ENCODE measurements around the gene P2RY4. TPM values are rescaled to one million over a fixed set of nuclear protein-coding genes. Genes with fewer than 3 reads are reported as not detected.

P2RY4 gene
- total RNA-seq, 4 donors from 2014 or later, result 0.80 to 5.1 (median 2.3) TPM

- intact Hi-C loops (cut with DNase I; ENCODE audit: low total_unique reads), result no loop called here
- 71 to 72% methylated on average over 2 of the region's 2 CpGs for WGBS, 2 donors (ENCODE audit: low coverage in 1 of 2)
- no peak for TF ChIP-seq CTCF (IDR thresholded peaks at IDR 0.05)
- no peak for TF ChIP-seq POLR2A (IDR thresholded peaks at IDR 0.05)
- TF ChIP-seq EP300 (IDR thresholded peaks at IDR 0.05; ENCODE audit: low read depth), result no peak
- no peak for TF ChIP-seq POLR2AphosphoS5 (IDR thresholded peaks at IDR 0.05)
- in situ Hi-C loops (cut with MboI; ENCODE audit: low pct_ligation_motif_present in 1 of 4, low pct_unique_long_range_greater_than_20kb in 1 of 4, low sequenced_read_pairs in 3 of 4), result no loop called here
- Histone ChIP-seq H3K27ac (no peak overlapping the region), H3K4me1 (no peaks in the 10 kb centered on the region), H3K9me3 (no peaks in the 10 kb centered on the region), H3K4me3 (no peak overlapping the region), H3K27me3 (no peaks in the 10 kb centered on the region), H3K36me3 (no peaks in the 10 kb centered on the region)
- DNase-seq, result no peak
These were observed 18.5 kb downstream of the P2RY4 start for GRCh38 chrX:70241501-70241900.

GRCh38 chrX:70240751-70241150 is 19.3 kb downstream of the P2RY4 start:
- in situ Hi-C loops (cut with MboI; ENCODE audit: low pct_ligation_motif_present in 1 of 4, low pct_unique_long_range_greater_than_20kb in 1 of 4, low sequenced_read_pairs in 3 of 4), result no loop called here
- intact Hi-C loops (cut with DNase I; ENCODE audit: low total_unique reads), result no loop called here
- Histone ChIP-seq H3K9me3 (no peaks in the 10 kb centered on the region), H3K36me3 (no peaks in the 10 kb centered on the region), H3K4me3 (no peak overlapping the region), H3K27me3 (no peaks in the 10 kb centered on the region), H3K4me1 (no peaks in the 10 kb centered on the region), H3K27ac (no peak overlapping the region)
- TF ChIP-seq EP300 (IDR thresholded peaks at IDR 0.05; ENCODE audit: low read depth) (no peak), POLR2A (IDR thresholded peaks at IDR 0.05) (no peak), POLR2AphosphoS5 (IDR thresholded peaks at IDR 0.05) (no peak), CTCF (IDR thresholded peaks at IDR 0.05) (no peak)
- no peak for DNase-seq
- 89% methylated on average over 1 of the region's 1 CpG; no CpG with 5 or more reads in 1 of the 2 donors for WGBS, 2 donors (ENCODE audit: low coverage in 1 of 2)

DNA sequence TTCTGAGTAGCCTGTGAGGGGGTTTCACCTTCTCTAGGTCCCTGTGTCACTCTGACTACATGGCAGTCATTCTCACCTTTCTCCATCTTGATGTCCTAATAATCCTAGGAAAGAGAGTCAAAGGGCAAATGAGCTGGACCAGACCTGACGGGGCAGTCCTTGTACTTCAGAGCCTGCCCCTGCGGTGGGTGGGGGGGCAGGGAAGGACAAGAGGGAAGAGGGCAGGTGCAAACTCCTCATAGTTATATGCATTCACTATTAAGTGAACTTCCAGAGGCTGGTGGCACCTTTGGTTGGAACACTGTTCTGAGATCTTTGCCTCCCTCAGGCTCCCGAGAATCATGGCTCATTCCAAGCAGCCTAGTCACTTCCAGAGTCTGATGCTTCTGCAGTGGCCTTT is 25.6 kb downstream of the P2RY4 start, which contains the start of gene AWAT1:
Gene AWAT1, plus strand, starts transcription at position 301 of the 400 bp plus-strand sequence. Its CDS starts 41 bp downstream, at position 342.
- Histone ChIP-seq H3K4me3 (no peak within 1 kb of the TSS), H3K4me1 (no peaks in the 10 kb centered on the region), H3K27me3 (no peaks in the 10 kb centered on the region), H3K36me3 (no peaks in the 10 kb centered on the region), H3K27ac (no peak within 1 kb of the TSS), H3K9me3 (no peaks in the 10 kb centered on the region)
- 63% methylated on average over 3 of the region's 3 CpGs; no CpG with 5 or more reads in 1 of the 2 donors for WGBS, 2 donors (ENCODE audit: low coverage in 1 of 2)
- intact Hi-C loops (cut with DNase I; ENCODE audit: low total_unique reads), result no loop called here
- TF ChIP-seq POLR2A (IDR thresholded peaks at IDR 0.05) (no peak), CTCF (IDR thresholded peaks at IDR 0.05) (no peak), POLR2AphosphoS5 (IDR thresholded peaks at IDR 0.05) (no peak), EP300 (IDR thresholded peaks at IDR 0.05; ENCODE audit: low read depth) (no peak)
- in situ Hi-C loops (cut with MboI; ENCODE audit: low pct_ligation_motif_present in 1 of 4, low pct_unique_long_range_greater_than_20kb in 1 of 4, low sequenced_read_pairs in 3 of 4), result no loop called here
- no peak for DNase-seq

GRCh38 chrX:70231666-70232065 is 28.3 kb downstream of the P2RY4 start:
- no peak for DNase-seq
- TF ChIP-seq CTCF (IDR thresholded peaks at IDR 0.05) (no peak), EP300 (IDR thresholded peaks at IDR 0.05; ENCODE audit: low read depth) (no peak), POLR2A (IDR thresholded peaks at IDR 0.05) (no peak), POLR2AphosphoS5 (IDR thresholded peaks at IDR 0.05) (no peak)
- Histone ChIP-seq H3K4me1 (no peaks in the 10 kb centered on the region), H3K27me3 (no peaks in the 10 kb centered on the region), H3K4me3 (no peak overlapping the region), H3K27ac (no peak overlapping the region), H3K9me3 (no peaks in the 10 kb centered on the region), H3K36me3 (no peaks in the 10 kb centered on the region)
- in situ Hi-C loops (cut with MboI; ENCODE audit: low pct_ligation_motif_present in 1 of 4, low pct_unique_long_range_greater_than_20kb in 1 of 4, low sequenced_read_pairs in 3 of 4), result no loop called here
- WGBS, 2 donors (ENCODE audit: low coverage in 1 of 2), result 77% methylated on average over 4 of the region's 4 CpGs; no CpG with 5 or more reads in 1 of the 2 donors
- intact Hi-C loops (cut with DNase I; ENCODE audit: low total_unique reads), result no loop called here

Measured in transverse colon (tissue), 4 donors.